ENCODE measurements around the gene TNFSF18.

DNA sequence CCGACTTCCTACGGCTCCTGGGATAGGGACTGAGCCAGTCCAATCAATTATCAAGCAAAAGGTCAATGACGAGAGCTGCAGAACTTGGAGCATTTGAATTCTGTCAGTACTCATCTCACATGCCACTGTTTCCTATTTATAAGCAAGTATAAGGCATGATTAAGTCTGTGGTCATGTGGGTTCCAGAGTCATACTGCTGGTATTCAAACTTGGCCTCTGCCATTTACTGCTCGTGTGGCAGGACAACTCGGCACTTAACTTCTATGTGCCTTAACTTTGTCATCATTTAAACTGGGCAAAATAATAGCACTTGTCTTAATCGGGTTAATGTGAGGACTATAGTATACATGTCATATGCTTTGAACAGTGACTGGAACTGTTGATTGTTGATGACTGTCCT, 44.9 kb upstream of the TNFSF18 start:
- TF ChIP-seq YY1 (IDR thresholded peaks at IDR 0.05; ENCODE audit: insufficient read depth, insufficient read length) (no peak), ZNF274 (IDR thresholded peaks at IDR 0.05; ENCODE audit: low read depth, low read length) (no peak), SUZ12 (IDR thresholded peaks at IDR 0.05; ENCODE audit: extremely low read depth, insufficient read depth, insufficient read length) (no peak)

Measured in NT2/D1 (cell line).